Gastrocnemius medialis (tissue), 4 donors: ENCODE results near the gene ITGA11. TPM values are rescaled to one million over a fixed set of nuclear protein-coding genes. Genes with fewer than 3 reads are reported as not detected.

Source experiments
- ATAC-seq, 2 donors: fragments of 150-250 bp; one replicate each; pipeline ENCODE4 v1.9.1; 2016
- DNase-seq, 2 donors: peaks; one replicate each; pipeline ENCODE4 v3.0.0-alpha.2; 2019
- H3K27ac ChIP-seq, 4 donors: fragments of 200-600 bp; sonication (generic); 1 replicate in 1 of 4; 2 replicates in 3 of 4; pipeline ENCODE4 v1.5.1; 2016 to 2018; ENCODE audit warnings: mild to moderate bottlenecking in 2 of 4, moderate library complexity in 1 of 4
- H3K27me3 ChIP-seq, 3 donors: fragments of 200-600 bp; sonication (generic) in 2 of 3; 1 replicate in 1 of 3; 2 replicates in 2 of 3; pipeline versions ENCODE4 v1.5.1 to v1.6.0; 2016 to 2019; ENCODE audit warnings: mild to moderate bottlenecking in 1 of 3, moderate library complexity in 1 of 3
- H3K36me3 ChIP-seq, 2 donors: fragments of 200-600 bp; sonication (generic) in 1 of 2; one replicate each; pipeline ENCODE4 v1.5.1; 2017 to 2018
- H3K4me1 ChIP-seq, 2 donors: fragments of 200-600 bp; sonication (generic) in 1 of 2; one replicate each; pipeline ENCODE4 v1.5.1; 2016 to 2017; ENCODE audit warnings: mild to moderate bottlenecking in 2 of 2
- H3K4me3 ChIP-seq, 4 donors: fragments of 200-600 bp; sonication (generic) in 3 of 4; 1 replicate in 1 of 4; 2 replicates in 3 of 4; pipeline ENCODE4 v1.5.1; 2016 to 2019; ENCODE audit warnings: mild to moderate bottlenecking in 2 of 4
- H3K9me3 ChIP-seq, 3 donors: fragments of 200-600 bp; sonication (generic) in 2 of 3; 1 replicate in 1 of 3; 2 replicates in 2 of 3; pipeline ENCODE4 v1.5.1; 2016 to 2019
- POLR2A ChIP-seq, 2 donors: fragments of 450-650 bp; IDR thresholded peaks; one replicate each; pipeline ENCODE4 v1.6.1; 2017; ENCODE audit warnings: antibody characterized with exemption in 2 of 2, mild to moderate bottlenecking in 2 of 2, moderate library complexity in 2 of 2
- in situ Hi-C, 4 donors: fragments of 200-750 bp; cut with MboI; loops; one replicate each; pipeline versions ENCODE4 v1.15.0 to v1.8.0; 2017; ENCODE audit warnings: low sequenced_read_pairs in 4 of 4
- intact Hi-C: fragments of 100-400 bp; cut with DNase I; formaldehyde crosslinking; loops from one replicate; pipeline ENCODE4 v1.15.1; 2023; ENCODE audit warnings: low total_unique reads
- total RNA-seq, 4 donors: library from RNA; depleted of rRNA; stranded (reverse); fragments of >200 nt; gene quantifications; one replicate each; pipeline versions ENCODE4 v1.1.0 to v1.2.3, GENCODE V29; 2016
- TF ChIP-seq, protein P1 (sequence below), 5 experiments: fragments of 450-650 bp in 3 of 5; fragments of 200-600 bp in 2 of 5; sonication (generic) in 2 of 5; IDR thresholded peaks in 4 of 5; conservative IDR thresholded peaks in 1 of 5; 1 replicate in 4 of 5; 2 replicates in 1 of 5; pipeline ENCODE4 v1.5.1; 2016 to 2019; ENCODE audit warnings: antibody characterized with exemption in 5 of 5, mild to moderate bottlenecking in 3 of 5, moderate library complexity in 3 of 5

Gene ITGA11
- total RNA-seq, 4 donors from 2014 or later, result 1.5 to 12.0 (median 2.5) TPM

DNA sequence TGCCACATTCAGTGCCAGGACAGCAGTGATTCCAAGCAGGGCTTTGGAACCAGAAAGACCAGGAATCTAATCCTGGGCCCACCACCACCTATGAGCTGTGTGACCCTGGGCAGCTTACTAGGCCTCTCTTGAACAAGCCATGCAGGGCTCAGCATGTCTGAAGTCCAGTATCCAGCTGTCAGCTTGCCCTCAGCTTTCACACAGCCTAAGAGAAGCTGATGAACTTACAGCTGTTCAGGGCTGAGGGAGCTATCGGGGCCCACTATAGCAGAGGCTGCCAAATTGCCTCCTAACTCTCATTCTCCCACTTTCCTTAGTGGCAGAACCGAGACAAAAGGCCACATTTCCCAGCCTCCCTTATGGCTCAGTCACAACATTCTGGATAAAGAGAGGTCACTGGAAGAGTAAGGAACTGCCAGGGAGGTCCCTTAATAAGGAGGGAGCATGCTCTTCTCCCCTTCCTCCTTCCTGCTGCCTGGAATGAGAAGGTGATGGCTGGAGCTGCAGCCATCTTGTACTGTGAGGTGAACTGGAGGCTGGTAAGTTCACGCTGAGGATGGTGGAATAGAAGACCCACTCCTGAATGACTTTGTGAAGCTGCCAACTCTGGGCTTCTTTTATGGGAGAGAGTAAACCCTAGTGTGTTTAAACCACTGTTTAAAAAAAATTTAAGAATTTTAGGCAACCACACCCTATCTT, 120.0 kb downstream of the ITGA11 start:
- no peak for DNase-seq
- peaks cover 5 to 10% of the 10 kb centered on the region in 2 donors for H3K4me1 ChIP-seq
- H3K27me3 ChIP-seq, result no peaks in the 10 kb centered on the region
- H3K9me3 ChIP-seq, result no peaks in the 10 kb centered on the region
- no peak for ATAC-seq
- H3K4me3 ChIP-seq, result no peak overlapping the region
- TF ChIP-seq, protein P1, sequence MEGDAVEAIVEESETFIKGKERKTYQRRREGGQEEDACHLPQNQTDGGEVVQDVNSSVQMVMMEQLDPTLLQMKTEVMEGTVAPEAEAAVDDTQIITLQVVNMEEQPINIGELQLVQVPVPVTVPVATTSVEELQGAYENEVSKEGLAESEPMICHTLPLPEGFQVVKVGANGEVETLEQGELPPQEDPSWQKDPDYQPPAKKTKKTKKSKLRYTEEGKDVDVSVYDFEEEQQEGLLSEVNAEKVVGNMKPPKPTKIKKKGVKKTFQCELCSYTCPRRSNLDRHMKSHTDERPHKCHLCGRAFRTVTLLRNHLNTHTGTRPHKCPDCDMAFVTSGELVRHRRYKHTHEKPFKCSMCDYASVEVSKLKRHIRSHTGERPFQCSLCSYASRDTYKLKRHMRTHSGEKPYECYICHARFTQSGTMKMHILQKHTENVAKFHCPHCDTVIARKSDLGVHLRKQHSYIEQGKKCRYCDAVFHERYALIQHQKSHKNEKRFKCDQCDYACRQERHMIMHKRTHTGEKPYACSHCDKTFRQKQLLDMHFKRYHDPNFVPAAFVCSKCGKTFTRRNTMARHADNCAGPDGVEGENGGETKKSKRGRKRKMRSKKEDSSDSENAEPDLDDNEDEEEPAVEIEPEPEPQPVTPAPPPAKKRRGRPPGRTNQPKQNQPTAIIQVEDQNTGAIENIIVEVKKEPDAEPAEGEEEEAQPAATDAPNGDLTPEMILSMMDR (IDR thresholded peaks at IDR 0.05 in 4 of 5, conservative IDR thresholded peaks at IDR 0.05 in 1 of 5), result no peak
- TF ChIP-seq POLR2A (IDR thresholded peaks at IDR 0.05), result no peak
- no peak overlapping the region for H3K27ac ChIP-seq
- intact Hi-C loops, result no loop called here
- in situ Hi-C loops, result loop anchor here in 2 of 4 donors (25.0 kb wide), 2 partner anchors 225 to 350 kb away; no protein-coding TSS in a partner anchor
- no peaks in the 10 kb centered on the region for H3K36me3 ChIP-seq

DNA sequence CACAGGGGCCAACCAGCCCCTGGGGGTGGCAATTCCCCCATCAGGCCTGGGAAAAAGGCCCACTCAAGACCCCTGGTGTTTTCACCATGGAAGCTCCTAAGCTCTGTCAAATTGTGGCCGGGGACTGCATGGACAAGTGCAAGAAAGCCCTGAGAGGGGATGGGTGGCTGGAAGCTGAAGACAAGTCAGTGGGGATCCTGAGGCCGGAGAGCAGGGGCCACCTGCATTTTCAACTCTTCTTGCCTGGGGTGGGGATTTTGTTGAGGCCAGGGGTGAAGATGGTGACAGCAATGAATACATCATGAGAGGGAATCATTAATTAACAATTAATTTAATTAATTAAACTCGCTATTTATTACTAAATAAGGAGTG, 120.5 kb downstream of the ITGA11 start:
- TF ChIP-seq, protein P1 (IDR thresholded peaks at IDR 0.05 in 4 of 5, conservative IDR thresholded peaks at IDR 0.05 in 1 of 5), result no peak
- no peak for TF ChIP-seq POLR2A (IDR thresholded peaks at IDR 0.05)
- Histone ChIP-seq H3K4me1 (peaks cover 5 to 10% of the 10 kb centered on the region in 2 donors), H3K9me3 (no peaks in the 10 kb centered on the region), H3K36me3 (no peaks in the 10 kb centered on the region), H3K27me3 (no peaks in the 10 kb centered on the region), H3K27ac (no peak overlapping the region), H3K4me3 (no peak overlapping the region)
- no peak for ATAC-seq
- no peak for DNase-seq
- in situ Hi-C loops, result loop anchor here in 2 of 4 donors (25.0 kb wide), 2 partner anchors 226 to 351 kb away; no protein-coding TSS in a partner anchor
- intact Hi-C loops, result no loop called here

DNA sequence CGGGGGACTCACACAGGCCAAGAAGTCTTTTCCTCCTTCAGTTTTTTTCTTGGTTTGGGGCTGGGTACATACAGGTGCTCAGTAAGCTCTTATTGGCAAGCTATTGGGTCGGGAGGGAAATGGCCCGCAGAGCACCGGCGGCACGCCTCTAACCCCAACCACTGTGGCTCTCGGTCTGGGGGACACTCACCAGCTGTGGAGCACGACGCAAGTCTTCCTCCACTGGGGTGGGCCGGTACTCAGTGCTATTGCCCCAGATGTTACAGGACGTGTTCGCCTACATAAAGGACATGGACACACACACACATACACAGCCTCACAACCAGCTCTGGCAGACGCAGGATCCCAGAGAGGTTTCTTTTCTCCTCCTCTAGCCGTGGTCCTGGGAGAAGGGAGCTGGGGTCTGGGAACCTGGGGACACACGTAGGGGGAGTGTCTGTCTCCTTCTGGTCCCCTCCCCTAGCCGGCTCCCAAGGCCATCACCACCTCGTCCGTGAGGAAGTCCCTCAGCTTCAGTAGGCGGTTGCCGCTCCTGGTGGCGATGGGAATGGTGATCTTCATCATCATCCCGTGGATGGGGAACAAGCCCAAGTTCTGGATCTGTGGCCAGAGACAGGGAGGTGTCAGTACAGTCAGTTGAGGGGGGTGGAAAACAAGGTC, 121.0 kb downstream of the ITGA11 start:
- Histone ChIP-seq H3K27me3 (no peaks in the 10 kb centered on the region), H3K36me3 (no peaks in the 10 kb centered on the region), H3K9me3 (no peaks in the 10 kb centered on the region), H3K27ac (peak overlapping the region in 3 of 4 donors; percentile 17 to 42 (median 40)), H3K4me3 (no peak overlapping the region), H3K4me1 (peaks cover 5 to 10% of the 10 kb centered on the region in 2 donors)
- in situ Hi-C loops (loop anchor here in 2 of 4 donors (25.0 kb wide), 2 partner anchors 226 to 351 kb away; no protein-coding TSS in a partner anchor), intact Hi-C loops (no loop called here)
- no peak for ATAC-seq
- TF ChIP-seq POLR2A (IDR thresholded peaks at IDR 0.05), result no peak
- TF ChIP-seq, protein P1 (IDR thresholded peaks at IDR 0.05 in 4 of 5, conservative IDR thresholded peaks at IDR 0.05 in 1 of 5), result no peak
- DNase-seq, result no peak

DNA sequence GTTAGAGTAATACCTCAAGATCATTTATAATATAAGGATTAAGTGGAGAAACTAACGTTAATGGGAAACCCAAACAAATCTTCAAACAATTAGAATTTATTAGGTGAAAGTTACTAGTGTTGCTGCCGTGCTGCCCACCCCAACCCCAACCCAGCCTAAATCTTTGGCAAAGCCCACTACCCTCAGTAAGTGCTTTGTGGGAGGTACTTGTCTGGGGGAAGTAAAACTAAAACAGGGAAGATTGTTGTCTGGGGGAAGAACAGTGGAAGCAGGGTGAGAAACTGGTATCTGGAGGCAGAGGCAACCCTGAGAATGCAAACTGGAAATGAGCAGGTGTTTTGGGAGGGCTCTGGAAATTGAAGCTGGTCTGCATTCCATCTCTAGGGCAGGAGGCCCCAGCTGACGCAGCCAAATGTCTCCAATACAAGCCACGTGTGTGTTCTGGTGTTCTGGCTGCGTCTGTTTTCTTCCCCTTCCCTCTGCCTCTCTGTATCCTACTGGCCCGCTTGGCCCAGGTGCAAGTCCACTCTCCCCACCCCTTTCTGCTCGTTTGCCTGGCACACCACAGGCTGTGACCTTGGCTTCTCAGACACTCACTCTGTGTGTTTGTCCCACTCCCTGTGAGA, 121.7 kb downstream of the ITGA11 start:
- no peaks in the 10 kb centered on the region for H3K9me3 ChIP-seq
- H3K27me3 ChIP-seq, result no peaks in the 10 kb centered on the region
- peak in 1 of 2 donors; percentile 28 for DNase-seq
- peak overlapping the region in 3 of 4 donors; percentile 17 to 42 (median 40) for H3K27ac ChIP-seq
- no peak overlapping the region for H3K4me3 ChIP-seq
- peaks cover 5 to 10% of the 10 kb centered on the region in 2 donors for H3K4me1 ChIP-seq
- peak; percentile 23 to 53 for ATAC-seq
- TF ChIP-seq, protein P1 (IDR thresholded peaks at IDR 0.05 in 4 of 5, conservative IDR thresholded peaks at IDR 0.05 in 1 of 5), result no peak
- TF ChIP-seq POLR2A (IDR thresholded peaks at IDR 0.05), result no peak
- in situ Hi-C loops (loop anchor here in 2 of 4 donors (25.0 kb wide), 2 partner anchors 227 to 352 kb away; no protein-coding TSS in a partner anchor), intact Hi-C loops (no loop called here)
- H3K36me3 ChIP-seq, result no peaks in the 10 kb centered on the region
